ENCODE results near the gene ALPK3.

ALPK3 gene

GRCh38 chr15:84893607-84894006, 76.5 kb downstream of the ALPK3 start:
- no peak for DNase-seq (ENCODE audit: low spot score)

DNA sequence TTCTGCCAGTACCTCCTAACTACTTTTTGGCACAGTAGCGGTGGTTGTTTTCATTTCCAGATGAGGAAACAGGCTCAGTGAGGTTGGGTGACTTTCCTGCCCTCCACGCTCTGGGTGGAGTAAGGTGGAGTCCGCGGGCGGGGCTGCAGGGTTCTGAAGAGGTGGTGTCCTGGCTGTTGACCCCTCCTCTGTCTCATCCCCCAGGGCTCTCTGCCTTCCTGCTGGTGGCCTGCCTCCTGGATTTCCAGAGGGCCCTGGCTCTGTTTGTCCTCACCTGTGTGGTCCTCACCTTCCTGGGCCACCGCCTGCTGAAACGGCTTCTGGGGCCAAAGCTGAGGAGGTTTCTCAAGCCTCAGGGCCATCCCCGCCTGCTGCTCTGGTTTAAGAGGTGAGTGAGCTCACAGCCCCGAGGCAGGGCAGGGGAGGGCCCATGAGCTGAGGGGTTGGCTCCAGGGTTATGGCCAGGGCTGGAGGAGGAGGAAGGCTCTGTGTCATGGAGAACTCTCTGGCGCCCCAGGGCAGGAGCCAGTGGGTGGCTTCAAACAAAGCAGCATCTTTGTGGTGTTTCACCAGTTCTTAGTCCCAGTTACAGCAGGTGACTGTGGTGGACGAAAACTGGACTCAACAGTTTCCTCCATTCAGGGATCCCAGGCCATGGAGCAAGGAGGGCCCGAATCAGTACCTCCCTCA, 77.7 kb downstream of the ALPK3 start:
- no peak for DNase-seq (ENCODE audit: low spot score)

GRCh38 chr15:84898761-84899160, 81.6 kb downstream of the ALPK3 start:
- DNase-seq (ENCODE audit: low spot score), result no peak

GRCh38 chr15:84899750-84900149, 82.6 kb downstream of the ALPK3 start:
- DNase-seq (ENCODE audit: low spot score), result no peak

DNA sequence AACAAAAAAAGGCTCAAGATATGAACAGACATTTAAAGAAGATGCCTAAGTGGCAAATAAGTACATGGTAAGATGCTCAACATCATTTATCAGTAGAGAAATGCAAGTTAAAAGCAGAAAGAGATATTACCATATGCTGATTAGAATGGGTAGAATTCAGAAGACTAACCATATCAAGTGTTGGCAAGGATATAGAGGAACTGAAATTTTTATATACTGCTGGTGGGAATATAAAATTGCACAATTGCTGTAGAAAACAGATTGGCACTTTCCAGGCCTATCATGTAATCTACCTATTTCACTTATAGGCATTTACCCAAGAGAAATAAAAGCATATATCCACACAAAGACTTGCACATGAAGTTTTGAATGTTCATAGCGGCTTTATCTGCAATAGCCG, 84.4 kb downstream of the ALPK3 start:
- DNase-seq (ENCODE audit: low spot score), result no peak

- DNase-seq (ENCODE audit: low spot score), result no peak
Measured at GRCh38 chr15:84903751-84904150, 86.6 kb downstream of the ALPK3 start.

DNA sequence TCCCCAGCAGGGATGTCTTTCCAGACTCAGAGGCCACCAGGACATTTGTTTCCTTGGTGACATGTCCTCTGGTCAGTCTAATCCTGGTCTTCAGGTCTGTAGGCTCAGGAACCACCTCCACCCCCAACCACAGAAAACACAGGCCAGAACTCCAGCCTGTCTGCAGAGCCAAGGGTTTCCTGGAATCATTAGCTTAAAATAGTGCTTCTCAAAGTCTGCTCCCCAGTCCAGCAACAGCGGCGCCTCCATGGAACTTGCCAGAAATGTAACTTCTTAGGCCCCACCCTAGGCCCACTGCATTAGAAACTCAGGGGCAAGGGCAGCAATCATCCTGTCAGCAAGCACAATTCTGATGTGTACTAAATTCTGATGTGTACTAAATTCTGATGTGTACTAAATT, 87.3 kb downstream of the ALPK3 start:
- DNase-seq (ENCODE audit: low spot score), result no peak

- no peak for DNase-seq (ENCODE audit: low spot score)
Measured at GRCh38 chr15:84905016-84905916, 88.1 kb downstream of the ALPK3 start.

DNA sequence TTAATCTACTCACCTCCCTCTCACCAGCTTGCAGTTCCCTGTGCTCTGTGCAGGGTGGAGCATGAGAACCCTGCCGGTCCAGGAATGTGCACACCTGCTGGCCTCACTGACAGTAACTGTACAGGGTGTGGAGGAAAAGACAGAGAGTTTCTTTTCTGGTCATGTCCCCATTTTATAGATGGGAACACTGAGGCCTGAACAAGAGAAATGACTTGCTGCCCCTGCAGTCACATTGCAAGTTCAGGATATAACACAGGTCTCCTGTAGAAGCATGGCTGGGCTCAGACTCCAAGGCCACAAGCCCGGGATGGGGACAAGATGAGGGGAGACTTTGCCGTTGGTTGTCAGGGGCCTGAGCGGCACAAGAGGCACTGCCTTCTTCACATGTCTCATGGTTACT, 90.6 kb downstream of the ALPK3 start:
- DNase-seq (ENCODE audit: low spot score), result no peak

DNA sequence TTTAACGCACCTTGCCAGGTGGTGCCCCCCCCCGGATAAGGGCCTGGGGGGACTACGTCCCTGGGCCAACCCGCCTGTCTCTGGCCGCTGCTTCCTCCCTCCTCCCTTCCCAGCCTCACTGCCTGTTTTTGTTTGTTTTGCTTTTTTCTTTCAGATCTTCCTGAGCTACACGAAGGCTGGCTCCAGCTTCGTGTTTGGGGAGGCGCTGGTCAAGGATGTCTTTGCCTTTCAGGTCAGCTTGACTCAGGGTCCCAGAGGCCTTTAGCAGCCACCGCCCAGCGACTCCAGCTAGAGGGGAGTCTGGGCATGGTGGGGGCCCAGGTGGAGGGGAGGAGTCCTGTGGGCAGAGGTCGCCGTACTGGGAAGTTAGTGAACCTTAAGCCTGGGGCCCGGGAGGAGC, 91.4 kb downstream of the ALPK3 start:
- no peak for DNase-seq (ENCODE audit: low spot score)

DNA sequence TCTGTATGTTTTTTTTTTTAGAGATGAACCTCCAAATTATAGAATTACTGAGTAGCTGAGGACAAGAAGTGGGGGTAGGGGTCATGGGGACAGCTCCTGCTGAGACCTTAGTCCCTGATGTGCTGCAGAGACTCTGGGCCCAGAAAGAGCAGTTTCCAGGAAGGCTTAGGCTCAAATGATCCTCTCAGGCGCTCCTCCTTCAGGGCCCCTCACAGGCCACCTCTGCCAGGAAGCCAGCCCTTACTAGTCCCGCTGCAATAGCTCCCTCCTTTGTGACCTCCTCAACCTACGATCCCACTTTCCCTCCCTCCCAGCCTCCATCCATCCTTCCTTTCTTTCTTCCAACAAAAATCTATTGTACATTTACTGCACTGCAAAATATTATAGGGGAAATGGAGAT, 91.9 kb downstream of the ALPK3 start:
- DNase-seq (ENCODE audit: low spot score), result no peak

DNA sequence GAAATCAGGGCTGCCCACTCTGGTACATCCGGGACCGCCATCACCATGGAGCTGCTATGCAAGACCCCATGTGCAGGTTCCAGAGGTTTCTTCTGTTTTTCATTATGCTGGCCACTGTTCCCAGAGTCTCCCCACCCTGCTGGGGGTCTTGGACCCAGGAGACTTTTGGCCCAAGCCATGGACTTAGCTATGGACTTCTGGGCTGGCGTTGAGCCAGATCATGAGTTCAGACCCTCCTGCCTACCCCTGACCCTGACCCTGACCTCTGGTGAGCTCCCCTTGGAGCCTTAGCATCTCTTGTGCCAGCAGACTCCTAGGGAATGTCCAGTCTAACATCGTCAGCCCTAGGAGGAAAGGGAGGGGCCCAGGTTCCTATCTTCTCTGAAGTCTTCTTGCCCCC, 92.6 kb downstream of the ALPK3 start:
- DNase-seq (ENCODE audit: low spot score), result no peak

GRCh38 chr15:84910928-84911623, 93.9 kb downstream of the ALPK3 start:
- no peak for DNase-seq (ENCODE audit: low spot score)

DNA sequence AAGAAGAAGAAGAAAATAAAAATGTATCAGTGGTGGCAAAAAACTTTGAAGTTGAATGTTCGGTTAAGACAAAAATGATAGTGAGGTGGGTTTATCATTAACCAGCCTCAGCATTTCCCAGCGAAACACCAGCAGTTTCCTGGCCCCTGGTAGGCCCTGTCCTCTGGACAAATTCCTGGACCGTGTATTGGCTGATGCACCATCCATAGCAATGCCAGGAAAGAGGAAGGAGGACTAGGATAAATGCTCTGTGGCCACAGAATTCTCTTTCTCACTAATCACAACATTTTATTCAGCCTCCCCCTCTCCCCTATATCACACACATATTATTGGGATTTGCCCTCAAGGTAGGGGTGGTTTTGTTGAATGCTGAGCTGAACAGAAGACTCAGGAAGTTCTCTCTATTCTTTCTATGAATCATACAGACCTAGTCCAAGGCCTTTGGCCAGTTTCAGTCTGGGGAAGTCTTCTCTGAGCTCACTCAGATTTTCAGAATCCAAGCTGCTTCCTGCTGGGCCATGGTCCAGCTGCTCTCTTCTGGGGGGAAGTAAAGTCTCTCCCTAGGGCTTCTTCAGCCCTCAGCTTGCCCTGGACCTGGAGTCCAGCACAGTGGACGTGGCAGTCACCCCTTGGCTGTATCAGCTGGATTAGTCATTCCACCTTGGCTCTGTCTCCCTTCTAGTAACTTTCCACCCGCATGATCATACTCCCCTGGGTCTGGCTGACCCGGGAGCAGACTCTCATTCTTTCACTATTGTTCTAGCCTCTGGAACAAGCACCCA, 94.9 kb downstream of the ALPK3 start:
- peak; percentile 72 for DNase-seq (ENCODE audit: low spot score)

DNA sequence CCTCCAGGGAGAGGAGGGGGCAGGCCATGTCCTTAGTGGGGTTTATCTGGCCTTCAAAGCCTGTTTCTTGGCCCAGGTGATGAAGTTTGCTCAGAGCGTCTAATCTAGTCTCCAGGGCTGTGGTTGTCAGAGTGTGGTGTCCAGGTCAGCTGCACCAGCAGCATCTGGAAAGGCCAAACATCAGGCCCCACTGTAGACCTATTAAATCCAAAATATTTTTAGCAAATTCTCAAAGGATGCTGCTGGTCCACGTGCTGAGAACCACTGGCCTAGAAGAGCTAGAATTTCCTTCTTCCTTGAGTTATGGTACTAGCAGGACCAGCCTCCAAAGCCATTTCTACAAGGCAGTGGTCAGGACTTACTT, 96.2 kb downstream of the ALPK3 start:
- no peak for DNase-seq (ENCODE audit: low spot score)

- DNase-seq (ENCODE audit: low spot score), result no peak
Measured at GRCh38 chr15:84914351-84914750, 97.2 kb downstream of the ALPK3 start.

DNA sequence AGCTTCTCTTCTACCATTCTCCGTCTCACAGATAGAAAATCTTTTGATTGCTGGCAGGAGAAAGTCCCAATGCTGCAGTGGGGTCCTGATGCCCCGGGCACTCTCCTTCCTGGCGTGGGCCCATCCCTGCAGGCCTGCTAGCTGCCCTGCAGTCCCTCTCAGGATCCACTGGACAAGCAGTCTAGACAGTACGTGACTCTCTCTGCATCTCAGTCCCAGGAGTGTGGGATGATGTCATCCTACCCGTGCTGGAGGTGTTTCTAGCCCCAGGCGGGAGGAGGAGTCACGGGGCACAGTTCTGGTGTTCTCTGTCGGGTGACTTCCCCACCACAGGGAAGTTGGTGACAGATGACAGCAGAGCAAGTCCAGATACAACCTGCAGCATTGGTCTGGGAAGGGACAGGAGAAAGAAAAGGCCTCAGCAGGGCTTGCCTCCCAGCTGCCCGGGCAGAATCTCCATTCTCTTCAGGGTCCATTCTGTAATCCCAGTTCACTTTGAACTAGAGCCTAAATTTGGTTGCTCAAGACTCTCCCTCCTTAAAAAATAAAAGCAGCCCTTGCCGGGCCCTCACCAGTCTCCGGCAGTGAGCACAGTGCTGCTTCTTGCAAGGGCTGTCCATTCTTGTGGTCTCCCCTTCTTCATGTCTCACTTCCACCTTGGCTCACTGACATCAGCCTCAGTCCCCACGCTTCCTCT, 97.9 kb downstream of the ALPK3 start:
- DNase-seq (ENCODE audit: low spot score), result no peak

- no peak for DNase-seq (ENCODE audit: low spot score)
Measured at GRCh38 chr15:84915606-84915958, 98.4 kb downstream of the ALPK3 start.

GRCh38 chr15:84917452-84917851, 100.3 kb downstream of the ALPK3 start:
- no peak for DNase-seq (ENCODE audit: low spot score)

DNA sequence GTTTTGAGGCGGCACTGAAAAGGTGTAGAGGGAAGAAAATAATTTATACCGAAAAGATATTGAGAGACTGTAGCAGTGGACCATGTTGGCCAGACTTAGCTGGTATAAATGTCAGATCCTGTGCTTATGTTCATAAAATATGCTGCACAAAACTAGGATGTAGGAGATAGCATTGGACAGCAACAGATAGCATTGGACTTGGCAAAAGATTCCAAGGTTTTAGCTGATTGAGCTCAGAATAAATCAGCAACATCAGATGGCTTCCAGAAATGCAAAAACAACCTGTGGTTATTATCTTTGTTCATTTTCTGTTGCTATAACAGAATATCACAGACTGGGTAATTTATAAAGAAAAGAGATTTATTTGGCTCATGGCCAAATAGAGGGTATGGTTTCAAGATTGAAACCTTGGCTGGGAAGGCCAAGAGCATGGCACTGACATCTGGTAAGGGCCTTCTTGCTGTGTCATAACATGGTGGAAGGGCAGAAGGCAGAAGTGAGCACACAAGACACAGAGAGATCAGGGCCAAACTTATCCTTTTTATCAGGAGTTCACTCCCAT, 102.0 kb downstream of the ALPK3 start:
- no peak for DNase-seq (ENCODE audit: low spot score)

DNA sequence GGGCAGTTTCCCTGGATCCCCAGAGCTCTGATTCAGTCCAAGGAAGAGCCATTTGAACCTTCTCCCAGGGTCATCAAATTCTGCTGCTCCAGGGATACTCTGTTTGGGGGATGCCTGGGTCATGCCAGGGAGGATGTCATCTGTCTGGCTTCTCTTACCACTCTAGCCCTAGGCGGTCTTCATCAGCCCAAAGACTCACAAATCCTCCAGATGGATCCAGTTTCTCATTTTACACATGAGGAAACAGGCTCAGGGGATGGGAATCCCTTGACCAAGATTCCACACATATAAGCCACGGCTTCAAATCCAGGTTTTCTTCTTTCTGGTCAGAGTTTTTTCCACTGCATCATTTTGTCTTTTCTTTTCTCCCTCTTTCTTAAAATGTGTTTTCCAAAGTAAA, 104.0 kb downstream of the ALPK3 start:
- no peak for DNase-seq (ENCODE audit: low spot score)

All from Ammon's horn (tissue), 1 donor.